ENCODE results near the gene LRTM1.

DNA sequence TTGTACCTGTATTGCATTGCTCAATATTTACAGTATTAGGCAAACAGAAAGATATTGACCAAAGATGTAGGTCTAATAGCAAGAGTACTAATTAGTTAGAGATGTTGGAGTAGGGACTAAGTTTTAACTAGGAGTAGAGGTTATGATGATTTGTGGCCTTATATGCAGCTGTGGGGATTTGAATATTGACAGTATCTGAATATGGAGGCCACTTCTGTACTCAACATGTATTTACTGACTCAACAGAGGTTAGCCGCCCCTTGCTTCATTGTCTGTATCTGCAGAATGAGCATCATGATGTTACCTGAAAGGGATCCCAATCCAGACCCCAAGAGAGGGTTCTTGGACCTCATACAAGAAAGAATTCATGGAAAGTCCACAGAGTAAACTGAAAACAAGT, 49.6 kb upstream of the LRTM1 start:
- TF ChIP-seq, protein P1, sequence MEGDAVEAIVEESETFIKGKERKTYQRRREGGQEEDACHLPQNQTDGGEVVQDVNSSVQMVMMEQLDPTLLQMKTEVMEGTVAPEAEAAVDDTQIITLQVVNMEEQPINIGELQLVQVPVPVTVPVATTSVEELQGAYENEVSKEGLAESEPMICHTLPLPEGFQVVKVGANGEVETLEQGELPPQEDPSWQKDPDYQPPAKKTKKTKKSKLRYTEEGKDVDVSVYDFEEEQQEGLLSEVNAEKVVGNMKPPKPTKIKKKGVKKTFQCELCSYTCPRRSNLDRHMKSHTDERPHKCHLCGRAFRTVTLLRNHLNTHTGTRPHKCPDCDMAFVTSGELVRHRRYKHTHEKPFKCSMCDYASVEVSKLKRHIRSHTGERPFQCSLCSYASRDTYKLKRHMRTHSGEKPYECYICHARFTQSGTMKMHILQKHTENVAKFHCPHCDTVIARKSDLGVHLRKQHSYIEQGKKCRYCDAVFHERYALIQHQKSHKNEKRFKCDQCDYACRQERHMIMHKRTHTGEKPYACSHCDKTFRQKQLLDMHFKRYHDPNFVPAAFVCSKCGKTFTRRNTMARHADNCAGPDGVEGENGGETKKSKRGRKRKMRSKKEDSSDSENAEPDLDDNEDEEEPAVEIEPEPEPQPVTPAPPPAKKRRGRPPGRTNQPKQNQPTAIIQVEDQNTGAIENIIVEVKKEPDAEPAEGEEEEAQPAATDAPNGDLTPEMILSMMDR (IDR thresholded peaks at IDR 0.05; ENCODE audit: insufficient read depth, low read depth, low read length), result no peak
- TF ChIP-seq EZH2 (IDR thresholded peaks at IDR 0.05; ENCODE audit: insufficient read depth, low read length), result no peak
